ENCODE measurements around the gene DEDD2. TPM values are rescaled to one million over a fixed set of nuclear protein-coding genes. Genes with fewer than 3 reads are reported as not detected.
A peak's percentile ranks its signal among the peaks of the same experiment; 100 is the strongest.
"Not testable (repeated sequence)": the region's sequence is repeated elsewhere in the genome, so short reads cannot be mapped to it uniquely, and the experiment has no call there.

DEDD2 gene
- total RNA-seq = 10 to 100 TPM; 28.5 to 33.2 TPM

DNA sequence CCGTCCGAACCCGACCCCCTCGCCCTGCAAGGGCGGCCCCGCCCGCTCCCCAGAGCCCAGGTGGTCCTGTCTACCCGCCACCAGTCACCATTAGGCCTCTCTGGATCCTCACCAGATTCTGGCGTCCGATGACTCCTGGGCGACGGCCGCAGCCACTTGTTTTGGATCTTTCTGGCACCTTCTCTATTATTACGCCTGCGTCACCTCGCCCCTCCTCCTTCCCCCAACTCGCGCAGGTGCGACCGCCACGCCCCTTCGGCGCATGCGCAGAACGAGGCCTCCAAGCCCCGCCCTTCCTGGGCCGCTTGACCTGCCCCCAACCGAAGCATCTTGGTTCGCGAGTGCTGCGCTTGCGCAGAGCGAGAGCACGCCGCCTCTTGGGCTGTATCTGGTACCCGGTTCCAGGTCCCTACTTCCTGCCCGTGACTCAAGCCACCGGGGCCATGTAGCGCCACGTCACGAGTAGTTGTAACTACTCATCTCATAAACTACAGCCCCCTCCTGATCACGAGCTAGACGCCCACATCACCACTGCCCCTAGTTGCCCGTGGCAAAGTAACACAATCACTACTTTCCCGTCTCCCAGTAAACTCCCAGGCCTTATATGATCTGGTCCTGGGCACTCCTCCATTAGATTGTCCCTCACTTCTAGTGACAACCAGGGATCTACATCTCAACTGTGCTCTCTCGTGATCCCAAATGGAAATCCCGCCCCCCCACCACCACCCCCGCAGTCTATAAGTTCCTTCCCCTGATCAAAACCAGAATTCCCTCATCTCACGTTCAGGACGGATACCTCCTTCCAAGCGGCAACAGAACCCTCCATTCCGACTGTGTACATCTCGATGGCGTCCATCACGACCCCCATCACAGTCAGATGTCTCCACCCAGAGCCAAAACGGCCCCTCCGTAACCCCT, at the start of gene DEDD2:
TSS of gene DEDD2 (minus strand) at position 158 of the 918 bp plus-strand sequence. CDS start 670 bp downstream, outside the sequence.
- peak; percentile 90 to 92 for ATAC-seq
- peak; percentile 99 for DNase-seq (ENCODE audit: low spot score)
- peaks cover 64 to 74% of the 10 kb centered on the region in 2 donors for H3K4me1 Mint-ChIP-seq (ENCODE audit: low read depth in 2 of 2)
- peak within 1 kb of the TSS; percentile 87 to 93 for H3K27ac Mint-ChIP-seq
- H3K9me3 Mint-ChIP-seq = no peaks in the 10 kb centered on the region
- H3K36me3 Mint-ChIP-seq = peaks cover 13% of the 10 kb centered on the region
- H3K4me3 Mint-ChIP-seq = peak within 1 kb of the TSS; percentile 96
- no peaks in the 10 kb centered on the region for H3K27me3 Mint-ChIP-seq

GRCh38 chr19:42266928-42267603, 49.6 kb upstream of the DEDD2 start:
- H3K27me3 Mint-ChIP-seq; ATAC-seq; DNase-seq (ENCODE audit: low spot score); H3K9me3 Mint-ChIP-seq; H3K27ac Mint-ChIP-seq; H3K4me3 Mint-ChIP-seq; H3K36me3 Mint-ChIP-seq: not testable (repeated sequence)
- peaks cover 0 to 33% of the 10 kb centered on the region in 2 donors for H3K4me1 Mint-ChIP-seq (ENCODE audit: low read depth in 2 of 2)

GRCh38 chr19:42266105-42266504, 48.6 kb upstream of the DEDD2 start:
- H3K4me3 Mint-ChIP-seq; H3K27me3 Mint-ChIP-seq; H3K36me3 Mint-ChIP-seq; ATAC-seq; H3K9me3 Mint-ChIP-seq; DNase-seq (ENCODE audit: low spot score): not testable (repeated sequence)
- Mint-ChIP-seq H3K4me1 (ENCODE audit: low read depth in 2 of 2) (peaks cover 0 to 28% of the 10 kb centered on the region in 2 donors), H3K27ac (peak overlapping the region in 1 of 2 donors; percentile 5)

GRCh38 chr19:42261763-42262162, 44.3 kb upstream of the DEDD2 start:
- Mint-ChIP-seq H3K9me3 (no peaks in the 10 kb centered on the region), H3K4me1 (ENCODE audit: low read depth in 2 of 2) (peaks cover under 1 to 4% of the 10 kb centered on the region in 2 donors), H3K27ac (peak overlapping the region in 1 of 2 donors; percentile 44), H3K36me3 (no peaks in the 10 kb centered on the region), H3K4me3 (no peak overlapping the region), H3K27me3 (peaks cover 0 to 4% of the 10 kb centered on the region in 2 donors)
- ATAC-seq (peak; percentile 64 to 77), DNase-seq (ENCODE audit: low spot score) (no peak)

DNA sequence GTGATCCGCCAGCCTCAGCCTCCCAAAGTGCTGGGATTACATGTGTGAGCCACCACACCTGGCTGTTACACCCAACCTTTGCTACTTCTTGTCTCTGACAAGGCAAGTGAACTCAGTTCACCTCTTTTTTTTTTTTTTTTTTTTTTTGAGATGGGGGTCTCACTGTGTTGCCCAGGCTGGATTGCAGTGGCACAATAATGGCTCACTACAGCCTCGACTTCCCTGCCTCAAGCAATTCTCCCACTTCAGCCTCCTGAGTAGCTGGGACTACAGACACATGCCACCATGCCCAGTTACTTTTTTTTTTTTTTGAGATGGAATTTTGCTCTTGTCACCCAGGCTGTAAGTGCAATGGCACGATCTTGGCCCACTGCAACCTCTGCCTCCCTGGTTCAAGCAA, 40.4 kb upstream of the DEDD2 start:
- H3K27ac Mint-ChIP-seq; DNase-seq (ENCODE audit: low spot score); H3K27me3 Mint-ChIP-seq; ATAC-seq; H3K9me3 Mint-ChIP-seq; H3K4me3 Mint-ChIP-seq; H3K36me3 Mint-ChIP-seq: not testable (repeated sequence)
- peaks cover 13 to 17% of the 10 kb centered on the region in 2 donors for H3K4me1 Mint-ChIP-seq (ENCODE audit: low read depth in 2 of 2)

DNA sequence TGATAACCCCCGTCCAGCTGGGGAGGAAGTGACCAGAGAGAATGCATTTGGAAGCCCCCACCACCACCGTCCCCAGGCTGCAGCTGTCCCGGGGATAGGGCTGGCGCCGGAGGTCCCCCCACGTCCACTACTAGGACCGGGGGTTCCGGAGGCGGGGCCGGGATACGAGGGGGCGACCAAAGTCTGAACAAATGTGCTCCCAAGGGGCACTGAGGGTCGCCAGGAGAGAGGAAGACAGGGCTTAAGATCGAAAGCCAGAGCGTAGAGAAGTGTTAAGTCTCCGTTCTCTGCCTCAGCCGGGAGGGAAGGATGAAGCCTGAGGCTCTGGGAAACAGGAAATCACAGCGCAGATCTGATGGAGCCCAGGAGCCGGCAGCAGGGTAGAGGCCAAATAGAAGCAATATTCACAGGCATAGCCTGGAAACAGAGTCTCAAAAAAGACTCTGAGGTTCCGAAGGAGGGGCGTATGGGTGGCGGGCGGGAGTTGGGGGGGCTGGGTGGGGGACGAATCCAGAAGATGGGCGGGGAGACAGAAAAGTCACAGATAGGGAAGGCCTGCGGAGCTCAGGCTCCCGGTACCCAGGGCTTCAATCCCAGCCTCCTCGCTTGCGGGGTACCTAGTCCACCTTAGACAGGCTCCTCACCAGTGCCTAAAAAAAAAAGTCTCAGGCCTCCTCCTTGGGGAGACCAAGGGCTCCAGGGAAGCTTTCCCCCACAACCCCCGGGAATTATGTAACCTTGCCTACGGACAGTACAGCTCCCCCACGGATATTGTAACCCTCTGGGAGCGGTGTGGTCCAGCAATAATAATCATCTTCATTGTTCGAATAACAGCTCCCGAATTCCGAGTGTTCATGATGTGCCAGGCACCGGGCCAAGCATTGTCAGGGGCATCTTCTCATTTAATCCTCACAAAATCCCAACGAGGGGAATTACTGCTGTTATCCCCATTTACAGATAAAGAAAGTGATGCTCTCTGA, 38.6 kb upstream of the DEDD2 start:
- H3K36me3 Mint-ChIP-seq = no peaks in the 10 kb centered on the region

GRCh38 chr19:42254850-42255765, 37.6 kb upstream of the DEDD2 start, which contains the start of gene ERF:
ERF (minus strand) TSS chr19:42255128; CDS start chr19:42254999, 129 bp downstream.
- Mint-ChIP-seq H3K27me3 (peaks cover 0 to 4% of the 10 kb centered on the region in 2 donors), H3K4me3 (peak within 1 kb of the TSS; percentile 72), H3K4me1 (ENCODE audit: low read depth in 2 of 2) (peaks cover 23 to 25% of the 10 kb centered on the region in 2 donors), H3K36me3 (no peaks in the 10 kb centered on the region), H3K27ac (peak within 1 kb of the TSS; percentile 34 to 72), H3K9me3 (no peaks in the 10 kb centered on the region)
- DNase-seq (ENCODE audit: low spot score) = peak; percentile 96
- ATAC-seq = peak; percentile 89 to 94

More for the DNA sequence above, 38.6 kb upstream of the DEDD2 start:
- DNase-seq (ENCODE audit: low spot score) (no peak), ATAC-seq (no peak)
- Mint-ChIP-seq H3K4me1 (ENCODE audit: low read depth in 2 of 2) (peaks cover 23 to 25% of the 10 kb centered on the region in 2 donors), H3K27me3 (peaks cover 0 to 4% of the 10 kb centered on the region in 2 donors), H3K4me3 (peak overlapping the region; percentile 72), H3K27ac (peak overlapping the region; percentile 34 to 72), H3K9me3 (no peaks in the 10 kb centered on the region)

GRCh38 chr19:42254089-42254849, 36.8 kb upstream of the DEDD2 start:
- peak; percentile 81 for DNase-seq (ENCODE audit: low spot score)
- no peak overlapping the region for H3K27ac Mint-ChIP-seq
- peak; percentile 47 to 59 for ATAC-seq
- H3K4me1 Mint-ChIP-seq (ENCODE audit: low read depth in 2 of 2) = peaks cover 23 to 25% of the 10 kb centered on the region in 2 donors
- peak overlapping the region; percentile 72 for H3K4me3 Mint-ChIP-seq
- H3K9me3 Mint-ChIP-seq = no peaks in the 10 kb centered on the region
- peaks cover 0 to 4% of the 10 kb centered on the region in 2 donors for H3K27me3 Mint-ChIP-seq
- H3K36me3 Mint-ChIP-seq = no peaks in the 10 kb centered on the region

- peaks cover 23 to 29% of the 10 kb centered on the region in 2 donors for H3K4me1 Mint-ChIP-seq (ENCODE audit: low read depth in 2 of 2)
- DNase-seq (ENCODE audit: low spot score) (no peak), ATAC-seq (peak; percentile 16 to 34)
- H3K27ac Mint-ChIP-seq = peak overlapping the region; percentile 81 to 89
- peak overlapping the region; percentile 97 for H3K4me3 Mint-ChIP-seq
- no peaks in the 10 kb centered on the region for H3K36me3 Mint-ChIP-seq
- no peaks in the 10 kb centered on the region for H3K9me3 Mint-ChIP-seq
- H3K27me3 Mint-ChIP-seq = peaks cover 0 to 4% of the 10 kb centered on the region in 2 donors
These were observed 36.0 kb upstream of the DEDD2 start for GRCh38 chr19:42253245-42254088.

- H3K4me1 Mint-ChIP-seq (ENCODE audit: low read depth in 2 of 2) = peaks cover 23 to 29% of the 10 kb centered on the region in 2 donors
- peaks cover 0 to 4% of the 10 kb centered on the region in 2 donors for H3K27me3 Mint-ChIP-seq
- no peaks in the 10 kb centered on the region for H3K36me3 Mint-ChIP-seq
- peak overlapping the region; percentile 81 to 89 for H3K27ac Mint-ChIP-seq
- H3K4me3 Mint-ChIP-seq = peak overlapping the region; percentile 97
- ATAC-seq (no peak), DNase-seq (ENCODE audit: low spot score) (no peak)
- H3K9me3 Mint-ChIP-seq = no peaks in the 10 kb centered on the region
These were observed 35.1 kb upstream of the DEDD2 start for GRCh38 chr19:42252365-42253244.

All from natural killer cell treated with Interleukin-12 subunit alpha and Interleukin-12 subunit beta and Interleukin-15 and Interleukin-18, amount 100 ng/mL, for 72 hours (primary cell).